ENCODE measurements around the gene ZNF791.

DNA sequence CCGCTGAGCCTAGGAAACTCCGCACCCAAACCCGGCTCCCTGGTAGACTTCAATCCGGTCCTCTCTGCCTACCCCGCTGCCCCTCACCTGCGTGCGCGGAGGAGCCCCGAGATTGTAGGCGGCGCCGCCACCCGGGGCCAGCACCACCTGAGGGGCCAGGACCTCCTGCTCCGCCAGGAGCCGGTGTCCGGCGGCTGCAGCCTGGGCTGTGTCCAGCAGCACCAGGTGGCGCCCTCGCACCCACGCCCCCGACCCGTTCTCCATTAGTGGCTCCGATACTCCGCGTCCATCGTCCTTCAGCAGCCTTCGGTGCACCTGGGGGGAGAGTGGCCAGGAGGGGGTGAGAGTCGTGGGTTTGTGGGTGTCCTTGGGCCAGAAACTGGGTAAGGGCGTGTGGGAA, 37.4 kb downstream of the ZNF791 start:
- TF ChIP-seq POLR2A (IDR thresholded peaks at IDR 0.05) = no peak
- TF ChIP-seq, protein P1, sequence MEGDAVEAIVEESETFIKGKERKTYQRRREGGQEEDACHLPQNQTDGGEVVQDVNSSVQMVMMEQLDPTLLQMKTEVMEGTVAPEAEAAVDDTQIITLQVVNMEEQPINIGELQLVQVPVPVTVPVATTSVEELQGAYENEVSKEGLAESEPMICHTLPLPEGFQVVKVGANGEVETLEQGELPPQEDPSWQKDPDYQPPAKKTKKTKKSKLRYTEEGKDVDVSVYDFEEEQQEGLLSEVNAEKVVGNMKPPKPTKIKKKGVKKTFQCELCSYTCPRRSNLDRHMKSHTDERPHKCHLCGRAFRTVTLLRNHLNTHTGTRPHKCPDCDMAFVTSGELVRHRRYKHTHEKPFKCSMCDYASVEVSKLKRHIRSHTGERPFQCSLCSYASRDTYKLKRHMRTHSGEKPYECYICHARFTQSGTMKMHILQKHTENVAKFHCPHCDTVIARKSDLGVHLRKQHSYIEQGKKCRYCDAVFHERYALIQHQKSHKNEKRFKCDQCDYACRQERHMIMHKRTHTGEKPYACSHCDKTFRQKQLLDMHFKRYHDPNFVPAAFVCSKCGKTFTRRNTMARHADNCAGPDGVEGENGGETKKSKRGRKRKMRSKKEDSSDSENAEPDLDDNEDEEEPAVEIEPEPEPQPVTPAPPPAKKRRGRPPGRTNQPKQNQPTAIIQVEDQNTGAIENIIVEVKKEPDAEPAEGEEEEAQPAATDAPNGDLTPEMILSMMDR (IDR thresholded peaks at IDR 0.05) = peak in 1 of 7 experiments; percentile 19
- no peak for TF ChIP-seq POLR2AphosphoS5 (IDR thresholded peaks at IDR 0.05)
- TF ChIP-seq EP300 (IDR thresholded peaks at IDR 0.05) = no peak

Measured in stomach (tissue), 4 donors.